Stimulated activated naive CD8-positive, alpha-beta T cell treated with anti-CD3 and anti-CD28 coated beads, Interleukin-15, amount 100 ng/mL, for 72 hours (primary cell): ENCODE measurements around the gene ORMDL3.

Source experiments
- ATAC-seq: fragments of 150-1000 bp; cut with Tn5 transposase; 2 replicates; pipeline ENCODE4 v1.10.0; 2021; ENCODE audit warnings: mild to moderate bottlenecking, moderate library complexity
- DNase-seq, 2 donors: peaks; one replicate each; pipeline ENCODE4 v3.0.0; 2021 to 2022
- H3K27ac Mint-ChIP-seq, 2 donors: one replicate each; pipeline ENCODE4 v1.8.0; 2022; ENCODE audit warnings: mild to moderate bottlenecking in 2 of 2, mixed read lengths in 2 of 2, moderate library complexity in 2 of 2
- H3K27me3 Mint-ChIP-seq: one replicate; pipeline ENCODE4 v1.8.0; 2022; ENCODE audit warnings: mixed read lengths
- H3K4me1 Mint-ChIP-seq: one replicate; pipeline ENCODE4 v1.8.0; 2022; ENCODE audit warnings: mild to moderate bottlenecking, mixed read lengths
- H3K4me3 Mint-ChIP-seq, 2 donors: one replicate each; pipeline ENCODE4 v1.8.0; 2022; ENCODE audit warnings: mild to moderate bottlenecking in 2 of 2, mixed read lengths in 2 of 2, moderate library complexity in 1 of 2
- H3K9me3 Mint-ChIP-seq, 2 donors: one replicate each; pipeline ENCODE4 v1.8.0; 2022; ENCODE audit warnings: mixed read lengths in 2 of 2

The ORMDL3 gene

DNA sequence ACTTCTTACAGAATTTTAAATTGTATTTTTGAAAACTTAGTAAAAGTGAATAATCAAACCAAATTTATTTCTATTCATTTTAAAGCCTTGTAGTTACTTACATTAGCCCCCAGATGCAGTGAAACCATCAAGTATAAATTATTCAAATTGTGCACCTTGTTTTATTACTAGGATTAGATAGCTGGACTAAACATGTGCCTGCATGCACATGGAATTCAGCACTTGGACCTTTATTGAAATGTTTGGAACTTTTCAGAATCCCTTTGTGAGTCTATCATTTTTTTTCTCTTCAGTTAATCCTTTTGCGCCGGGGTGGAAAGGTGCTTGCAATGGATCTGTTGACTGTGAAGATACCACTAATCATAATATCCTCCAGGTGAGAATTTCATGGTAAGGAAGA lies 54.6 kb downstream of the ORMDL3 start:
- Mint-ChIP-seq H3K27ac (no peak overlapping the region), H3K27me3 (no peaks in the 10 kb centered on the region), H3K9me3 (peaks cover 0 to 3% of the 10 kb centered on the region in 2 donors), H3K4me3 (no peak overlapping the region), H3K4me1 (peaks cover 14% of the 10 kb centered on the region)
- DNase-seq = no peak
- ATAC-seq = no peak

DNA sequence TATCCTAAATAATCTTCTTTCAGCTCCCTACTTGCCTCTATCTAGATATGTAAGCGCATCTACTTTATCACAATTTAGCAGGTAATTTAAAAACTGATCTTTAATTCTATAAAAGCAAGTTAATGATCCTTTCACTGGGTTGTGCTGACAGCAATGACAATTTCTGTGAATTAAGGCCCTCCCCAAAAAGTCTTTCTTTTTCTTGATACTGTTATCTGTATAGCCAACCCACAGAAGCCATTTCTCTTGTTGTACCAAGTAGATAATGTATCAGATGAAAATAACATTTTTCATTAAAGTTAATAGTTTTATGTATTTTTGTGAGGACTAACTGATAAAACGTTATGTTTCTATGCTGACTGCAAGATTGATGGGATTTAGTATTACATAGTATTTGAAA lies 55.6 kb downstream of the ORMDL3 start:
- H3K27ac Mint-ChIP-seq = no peak overlapping the region
- H3K4me3 Mint-ChIP-seq = no peak overlapping the region
- no peaks in the 10 kb centered on the region for H3K27me3 Mint-ChIP-seq
- H3K4me1 Mint-ChIP-seq = peaks cover 23% of the 10 kb centered on the region
- no peak for DNase-seq
- ATAC-seq = no peak
- H3K9me3 Mint-ChIP-seq = peaks cover 0 to 3% of the 10 kb centered on the region in 2 donors
